ENCODE results near the gene ZNF740.

- no peak for TF ChIP-seq POLR2AphosphoS5 (IDR thresholded peaks at IDR 0.05; ENCODE audit: low read depth, low read length)
- no peak for TF ChIP-seq YY1 (IDR thresholded peaks at IDR 0.05; ENCODE audit: low read depth)
- TF ChIP-seq CTCF (IDR thresholded peaks at IDR 0.05), result no peak
- TF ChIP-seq JUND (IDR thresholded peaks at IDR 0.05), result no peak
- TF ChIP-seq EZH2phosphoT487 (IDR thresholded peaks at IDR 0.05; ENCODE audit: borderline replicate concordance, low read depth), result no peak
- no peak for TF ChIP-seq MAX (IDR thresholded peaks at IDR 0.05; ENCODE audit: low read depth)
- no peak for TF ChIP-seq EP300 (IDR thresholded peaks at IDR 0.05; ENCODE audit: borderline replicate concordance in 1 of 2, low read depth in 1 of 2, low read length in 1 of 2)
These were observed 8.7 kb upstream of the ZNF740 start for GRCh38 chr12:53171725-53172329.
